Measurements from ENCODE around the gene SMOC2. TPM values are rescaled to one million over a fixed set of nuclear protein-coding genes. Genes with fewer than 3 reads are reported as not detected.
"Not testable (repeated sequence)": the region's sequence is repeated elsewhere in the genome, so short reads cannot be mapped to it uniquely, and the experiment has no call there.

SMOC2 gene
- polyA plus RNA-seq, 3 donors: 17.7 to 24.8 (median 21.5) TPM

- DNase-seq: no peak
These were observed 263.7 kb downstream of the SMOC2 start for GRCh38 chr6:168704678-168705077.

GRCh38 chr6:168705271-168705670 is 264.3 kb downstream of the SMOC2 start:
- not testable (repeated sequence) for DNase-seq

GRCh38 chr6:168706471-168707177 is 265.6 kb downstream of the SMOC2 start:
- DNase-seq: no peak

- no peak for DNase-seq
These were observed 267.5 kb downstream of the SMOC2 start for GRCh38 chr6:168708526-168708925.

DNA sequence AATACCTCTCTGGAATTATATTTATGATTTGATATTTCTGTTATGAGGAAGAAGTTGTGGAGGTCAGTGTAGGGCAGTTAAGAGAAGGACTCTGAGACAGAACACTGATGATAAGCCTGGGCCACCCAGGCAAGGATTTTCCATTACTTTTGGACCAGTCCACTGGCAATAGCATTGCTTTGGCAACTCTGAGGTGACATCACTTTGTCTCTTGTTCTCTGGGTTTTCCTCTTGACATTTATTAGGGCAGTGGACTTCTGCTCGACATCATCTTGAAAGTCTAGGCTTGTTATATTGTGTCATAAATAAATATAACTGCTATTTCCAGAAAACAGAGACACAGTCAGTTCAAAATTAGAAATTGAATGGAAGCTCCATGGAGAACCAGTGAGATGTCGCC is 268.0 kb downstream of the SMOC2 start:
- DNase-seq: no peak

GRCh38 chr6:168709390-168709789 is 268.4 kb downstream of the SMOC2 start:
- no peak for DNase-seq

- DNase-seq: no peak
These were observed 269.0 kb downstream of the SMOC2 start for GRCh38 chr6:168709991-168710390.

DNA sequence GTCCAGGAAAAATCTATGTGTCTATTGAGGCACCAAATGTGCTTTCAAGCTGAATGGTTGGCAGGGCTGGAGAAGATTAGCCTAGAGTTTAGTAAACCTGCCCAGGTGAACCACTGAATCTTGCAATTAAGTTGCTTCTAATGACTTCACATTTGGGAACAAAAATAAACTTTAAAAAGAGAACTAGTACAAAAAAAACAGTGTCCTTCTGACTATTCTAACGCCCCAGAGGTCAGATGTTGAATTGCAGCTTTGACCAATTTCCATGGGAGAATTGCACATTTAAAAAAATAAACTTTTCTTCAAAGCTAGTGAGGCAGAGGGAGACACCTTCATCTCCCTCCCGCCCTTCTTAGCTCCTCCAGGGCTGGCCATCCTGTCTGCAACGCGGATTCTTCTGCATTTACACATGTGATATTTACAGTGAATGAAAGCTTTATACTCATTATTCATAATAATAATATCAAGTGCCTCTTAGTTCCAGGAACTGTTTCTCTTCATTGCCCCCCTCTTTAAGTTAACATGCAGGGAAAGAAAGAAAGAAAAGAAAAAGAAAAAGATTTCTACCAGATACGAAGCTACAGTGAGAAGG is 270.2 kb downstream of the SMOC2 start:
- DNase-seq: no peak

DNA sequence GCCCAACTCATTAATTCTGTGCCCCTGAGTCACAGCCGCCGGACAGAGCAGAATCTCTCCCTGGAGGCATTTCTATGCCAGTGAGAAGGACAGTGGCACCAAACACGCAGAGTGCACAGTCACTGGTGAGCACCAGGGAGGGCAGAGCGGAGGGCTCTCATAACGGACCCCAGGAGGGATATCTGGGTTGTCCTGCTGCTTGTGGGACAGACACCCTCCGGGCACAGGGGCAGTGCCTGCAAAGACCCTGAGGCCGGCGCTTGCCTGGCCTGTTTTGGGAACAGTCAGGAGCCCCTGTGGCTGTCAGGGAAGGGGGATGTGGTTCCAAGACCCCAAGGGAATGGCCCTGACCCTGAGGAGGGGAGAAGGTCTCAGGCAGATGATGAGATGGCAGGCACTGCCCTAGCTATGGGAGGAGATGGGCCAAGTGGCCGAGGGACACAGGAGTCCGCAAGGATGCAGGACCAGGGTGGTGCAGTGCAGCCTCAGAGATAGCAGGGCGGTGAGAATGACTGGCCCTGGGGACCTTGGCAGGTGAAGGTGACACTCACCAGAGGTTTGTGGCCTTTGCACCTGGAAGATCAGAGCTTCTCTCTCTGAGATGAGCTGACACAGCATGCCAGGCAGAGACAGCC is 270.8 kb downstream of the SMOC2 start:
- no peak for DNase-seq

DNA sequence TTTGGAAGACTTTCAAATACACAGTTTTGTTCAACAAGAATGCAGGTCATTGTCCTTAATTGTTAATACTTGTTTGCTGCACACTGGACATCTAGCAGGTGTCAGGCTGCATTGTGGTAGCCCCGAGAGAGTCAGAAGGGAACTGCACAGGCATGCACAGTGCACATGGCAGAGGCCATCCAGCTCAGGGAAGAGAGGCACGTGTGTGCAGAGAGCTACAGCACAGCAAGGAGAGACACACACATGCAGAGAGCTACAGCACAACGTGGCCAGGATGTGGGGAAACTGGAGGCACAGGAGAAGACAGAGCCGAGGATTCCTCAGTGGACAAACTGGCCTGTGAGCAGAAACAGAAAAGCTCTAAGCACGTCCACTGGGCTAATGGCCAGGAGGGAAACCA is 272.0 kb downstream of the SMOC2 start:
- no peak for DNase-seq

DNA sequence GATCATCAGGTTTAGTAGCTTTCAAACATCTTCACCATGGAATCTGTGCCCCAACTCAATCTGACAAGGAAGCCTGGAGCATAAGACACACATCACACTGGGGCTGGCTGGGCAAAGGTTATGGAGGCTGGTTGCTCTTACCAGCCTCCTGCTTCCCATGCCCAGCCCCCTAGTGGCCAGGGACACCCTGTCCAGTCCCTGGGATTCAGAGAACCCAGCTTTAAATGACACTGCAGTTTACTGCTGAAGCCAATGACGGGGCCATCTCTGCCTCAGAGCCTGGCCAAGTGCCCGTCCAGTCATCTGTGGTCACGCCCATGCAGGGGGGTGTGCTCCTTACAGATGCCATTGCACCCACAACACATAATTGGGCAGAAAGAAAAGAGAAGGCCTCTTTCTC is 272.9 kb downstream of the SMOC2 start:
- DNase-seq: no peak

DNA sequence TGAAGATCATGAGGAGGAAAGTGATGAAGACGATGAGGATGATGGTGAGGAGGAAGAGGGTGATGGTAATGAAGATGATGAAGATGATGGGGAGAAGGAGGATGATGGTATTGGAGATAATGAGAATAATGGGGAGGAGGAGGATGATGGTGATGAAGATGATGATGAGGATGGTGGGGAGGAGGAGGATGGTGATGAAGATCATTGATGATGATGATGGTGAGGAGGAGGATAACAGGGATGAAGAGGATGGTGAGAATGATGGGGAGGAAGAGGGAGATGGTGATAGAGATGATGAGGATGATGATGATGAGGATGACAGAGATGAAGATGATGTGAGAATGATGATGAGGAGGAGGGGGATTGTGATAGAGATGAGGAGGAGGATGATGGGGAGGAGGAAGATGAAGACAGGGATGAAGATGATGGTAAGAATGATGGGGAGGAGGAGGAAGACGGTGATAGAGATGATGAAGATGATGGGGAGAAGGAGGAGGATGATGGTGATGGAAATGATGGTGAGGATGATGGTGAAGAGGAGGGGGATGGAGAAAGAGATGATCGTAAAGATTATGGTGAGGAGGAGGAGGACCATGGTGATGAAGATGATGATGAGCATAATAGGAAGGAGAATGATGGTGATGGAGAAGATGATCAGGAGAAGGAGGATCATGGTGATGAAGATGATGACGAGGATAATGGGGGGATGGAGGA is 273.7 kb downstream of the SMOC2 start:
- DNase-seq: no peak

DNA sequence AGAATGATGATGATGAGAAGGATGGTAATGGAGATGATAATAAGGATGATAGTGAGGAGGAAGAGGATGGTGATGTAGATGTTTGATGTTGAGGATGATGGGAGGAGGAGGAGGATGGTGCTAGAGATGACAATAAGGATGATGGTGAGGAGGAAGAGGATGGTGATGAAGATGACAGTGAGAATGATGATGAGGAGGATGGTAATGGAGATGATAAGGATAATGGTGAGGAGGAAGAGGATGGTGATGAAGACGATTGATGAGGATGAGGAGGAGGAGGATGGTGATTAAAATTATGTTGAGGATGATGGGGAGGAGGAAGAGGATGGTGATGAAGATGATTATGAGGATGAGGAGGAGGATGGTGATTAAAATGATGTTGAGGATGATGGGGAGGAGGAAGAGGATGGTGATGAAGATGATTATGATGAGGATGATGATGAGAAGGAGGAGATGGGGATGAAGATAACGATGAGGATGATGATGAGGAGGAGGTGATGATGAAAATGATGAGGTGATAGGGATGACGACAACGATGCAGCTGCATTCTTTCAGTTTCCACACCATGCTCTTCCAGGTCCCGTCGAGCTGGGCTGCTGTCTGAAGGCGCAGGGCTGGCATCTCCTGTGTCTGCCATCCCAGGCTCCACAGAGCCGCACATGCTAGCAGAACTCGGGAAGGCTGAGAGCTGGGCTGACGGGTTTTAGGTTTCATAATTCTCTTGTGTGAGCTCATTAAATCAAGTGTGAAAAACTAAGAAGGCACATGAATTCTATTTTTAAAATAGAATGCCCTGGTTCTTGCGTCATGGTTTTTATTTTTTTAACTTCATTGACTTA is 274.9 kb downstream of the SMOC2 start:
- no peak for DNase-seq

GRCh38 chr6:168716581-168716980 is 275.6 kb downstream of the SMOC2 start:
- no peak for DNase-seq

DNA sequence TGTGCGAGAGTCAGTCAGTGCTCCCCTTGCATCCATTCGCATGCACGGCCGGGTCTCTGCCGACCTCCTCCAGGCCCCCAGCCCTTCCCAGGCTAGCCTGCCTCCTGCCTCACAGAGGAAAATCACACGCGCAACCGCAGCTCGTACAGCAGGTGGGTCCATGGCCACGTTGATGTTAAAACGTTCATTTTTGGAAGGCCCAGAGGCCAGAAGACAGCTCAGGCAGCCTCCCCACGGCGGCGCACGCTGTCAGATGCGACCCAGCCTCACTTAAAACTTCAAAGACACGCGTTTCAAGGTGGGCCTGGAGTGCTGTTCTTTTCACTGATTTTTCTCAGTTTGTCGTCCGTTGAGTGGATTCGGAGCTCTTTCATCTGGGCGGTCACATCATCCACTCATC is 276.5 kb downstream of the SMOC2 start:
- DNase-seq: no peak

Other genes starting within 250 kb of the SMOC2 start
- 10 to 100 TPM; 25.0 to 29.2 (median 28.7) TPM for gene DACT2, start 121.4 kb upstream of the SMOC2 start, polyA plus RNA-seq (ENCODE audit: insufficient read length in 3 of 3)

All from renal pelvis (tissue), 4 donors.